ENCODE results near the gene KCNH1. TPM values are rescaled to one million over a fixed set of nuclear protein-coding genes. Genes with fewer than 3 reads are reported as not detected.

KCNH1 gene
- polyA plus RNA-seq, 3 donors from 2014 or later, result not detected

DNA sequence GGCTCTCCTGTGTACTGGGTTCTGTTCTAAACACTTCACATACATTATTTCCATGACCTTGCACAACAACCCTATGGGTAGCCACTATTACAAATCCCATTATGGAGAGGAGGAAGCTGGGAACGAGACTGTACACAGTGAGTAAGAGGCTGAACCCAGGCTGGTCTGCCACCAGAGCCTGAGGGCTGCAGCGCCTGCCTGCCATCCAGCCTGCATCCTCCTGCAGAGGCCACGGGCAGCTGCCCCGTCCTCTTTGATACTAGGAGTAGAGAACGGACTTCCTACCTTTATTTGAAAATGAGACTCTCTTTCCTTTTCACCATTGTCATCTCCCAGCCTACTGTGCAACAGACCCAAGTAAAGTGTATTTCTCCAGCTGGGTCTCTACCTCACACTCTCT, 435.3 kb downstream of the KCNH1 start:
- H3K4me3 Mint-ChIP-seq, result no peak overlapping the region
- H3K4me1 Mint-ChIP-seq, result peaks cover 4 to 12% of the 10 kb centered on the region in 2 donors
- H3K9me3 Mint-ChIP-seq, result peaks cover 0 to 1% (median 0%) of the 10 kb centered on the region in 6 donors
- no peaks in the 10 kb centered on the region for H3K36me3 Mint-ChIP-seq
- no peak overlapping the region for H3K27ac Mint-ChIP-seq
- no peak for DNase-seq
- H3K27me3 Mint-ChIP-seq (ENCODE audit: low read depth in 3 of 3), result peaks cover 4 to 6% (median 4%) of the 10 kb centered on the region in 3 donors

DNA sequence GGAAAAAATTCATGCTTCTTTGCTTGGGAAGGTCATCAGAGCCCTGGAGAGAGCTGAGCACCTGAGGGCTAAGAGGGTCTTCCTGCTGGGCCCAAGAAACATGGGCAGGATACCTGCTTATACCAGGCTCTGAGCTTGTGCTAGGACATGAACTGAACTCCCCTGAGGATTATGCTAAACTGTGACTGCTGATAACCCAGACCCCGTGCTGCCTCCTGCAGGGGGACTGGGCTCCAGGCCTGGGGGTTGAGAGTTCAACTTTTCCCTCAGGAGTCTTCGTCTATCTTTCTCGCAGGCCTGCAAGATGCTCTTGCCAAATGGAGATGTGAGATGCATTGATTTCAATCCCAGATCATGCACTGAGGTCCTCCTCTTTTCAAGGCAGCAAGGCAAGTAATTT, 436.8 kb downstream of the KCNH1 start:
- no peak overlapping the region for H3K27ac Mint-ChIP-seq
- peaks cover 16 to 27% of the 10 kb centered on the region in 2 donors for H3K4me1 Mint-ChIP-seq
- H3K9me3 Mint-ChIP-seq, result peaks cover 0 to 1% (median 0%) of the 10 kb centered on the region in 6 donors
- DNase-seq, result no peak
- H3K36me3 Mint-ChIP-seq, result no peaks in the 10 kb centered on the region
- no peak overlapping the region for H3K4me3 Mint-ChIP-seq
- peaks cover 4 to 8% (median 4%) of the 10 kb centered on the region in 3 donors for H3K27me3 Mint-ChIP-seq (ENCODE audit: low read depth in 3 of 3)

DNA sequence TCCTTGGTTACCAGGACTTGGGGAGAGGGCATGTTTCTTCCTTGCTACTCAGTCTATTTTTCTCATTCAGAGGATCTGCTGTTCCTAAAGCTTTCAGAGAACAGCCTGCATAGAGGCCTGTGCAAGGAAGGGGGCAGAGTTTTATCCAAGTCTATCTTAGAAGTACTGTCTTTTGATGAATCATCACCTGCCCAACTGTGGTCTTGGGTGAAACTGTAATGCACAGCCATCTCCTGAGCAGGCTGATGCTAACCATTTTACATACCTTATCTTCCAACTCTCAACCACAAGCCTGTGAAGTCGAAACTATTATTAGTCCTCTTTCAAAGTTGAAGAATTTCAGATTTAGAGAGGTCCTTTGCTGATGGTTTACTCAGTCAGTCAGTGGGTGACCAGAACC, 437.2 kb downstream of the KCNH1 start:
- DNase-seq, result no peak
- H3K9me3 Mint-ChIP-seq, result no peaks in the 10 kb centered on the region
- no peaks in the 10 kb centered on the region for H3K36me3 Mint-ChIP-seq
- no peak overlapping the region for H3K27ac Mint-ChIP-seq
- H3K4me1 Mint-ChIP-seq, result peaks cover 17 to 29% of the 10 kb centered on the region in 2 donors
- peaks cover 4 to 8% (median 4%) of the 10 kb centered on the region in 3 donors for H3K27me3 Mint-ChIP-seq (ENCODE audit: low read depth in 3 of 3)
- no peak overlapping the region for H3K4me3 Mint-ChIP-seq

DNA sequence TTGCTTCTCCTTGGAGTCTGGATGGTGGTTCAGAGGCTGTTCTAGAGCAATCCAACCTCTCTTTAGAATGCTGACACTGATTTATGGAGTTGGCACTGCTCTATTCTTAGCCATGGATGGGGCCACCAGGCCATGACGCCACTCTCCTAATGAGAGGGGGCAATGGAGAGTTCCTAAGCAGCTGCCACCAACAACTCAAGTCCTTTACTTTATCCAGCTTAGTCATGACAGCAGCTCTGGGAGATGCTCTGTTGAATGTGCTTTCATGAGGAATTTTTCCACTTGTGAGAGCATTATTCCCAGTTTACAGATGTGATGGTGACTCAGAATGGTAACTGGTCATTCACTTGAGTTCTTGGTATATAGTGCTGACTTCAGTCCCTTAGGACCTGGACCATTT, 438.9 kb downstream of the KCNH1 start:
- Mint-ChIP-seq H3K4me1 (peaks cover 17 to 29% of the 10 kb centered on the region in 2 donors), H3K27me3 (ENCODE audit: low read depth in 3 of 3) (peaks cover 4% of the 10 kb centered on the region in 3 donors), H3K27ac (no peak overlapping the region), H3K36me3 (no peaks in the 10 kb centered on the region), H3K9me3 (no peaks in the 10 kb centered on the region), H3K4me3 (no peak overlapping the region)
- no peak for DNase-seq

DNA sequence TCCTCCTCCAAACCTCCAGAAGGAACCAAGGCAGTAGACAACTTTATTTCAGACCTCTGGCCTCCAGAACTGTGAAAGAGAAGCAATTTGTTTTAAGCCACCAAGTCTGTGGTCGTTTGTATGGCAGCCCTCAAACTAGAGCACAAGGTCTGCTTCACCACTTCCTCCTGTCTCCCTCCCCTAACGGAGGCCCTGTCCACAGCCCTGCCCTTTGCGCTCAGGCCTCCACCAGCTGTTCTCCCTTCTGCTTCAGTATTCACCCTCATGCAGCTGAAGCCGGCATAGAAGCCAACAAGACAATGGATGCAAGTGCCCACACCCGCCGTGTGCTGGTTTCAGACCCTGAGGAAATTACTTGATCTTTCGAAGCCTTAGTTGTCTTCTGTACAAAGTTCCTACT, 441.2 kb downstream of the KCNH1 start:
- Mint-ChIP-seq H3K36me3 (no peaks in the 10 kb centered on the region), H3K27me3 (ENCODE audit: low read depth in 3 of 3) (peaks cover 2 to 4% (median 2%) of the 10 kb centered on the region in 3 donors), H3K9me3 (no peaks in the 10 kb centered on the region), H3K4me1 (peaks cover 17 to 29% of the 10 kb centered on the region in 2 donors), H3K27ac (peak overlapping the region in 2 of 6 donors; percentile 27 to 43), H3K4me3 (peak overlapping the region in 2 of 5 donors; percentile 8 to 64)
- DNase-seq, result peak; percentile 3 to 9 (median 8)

DNA sequence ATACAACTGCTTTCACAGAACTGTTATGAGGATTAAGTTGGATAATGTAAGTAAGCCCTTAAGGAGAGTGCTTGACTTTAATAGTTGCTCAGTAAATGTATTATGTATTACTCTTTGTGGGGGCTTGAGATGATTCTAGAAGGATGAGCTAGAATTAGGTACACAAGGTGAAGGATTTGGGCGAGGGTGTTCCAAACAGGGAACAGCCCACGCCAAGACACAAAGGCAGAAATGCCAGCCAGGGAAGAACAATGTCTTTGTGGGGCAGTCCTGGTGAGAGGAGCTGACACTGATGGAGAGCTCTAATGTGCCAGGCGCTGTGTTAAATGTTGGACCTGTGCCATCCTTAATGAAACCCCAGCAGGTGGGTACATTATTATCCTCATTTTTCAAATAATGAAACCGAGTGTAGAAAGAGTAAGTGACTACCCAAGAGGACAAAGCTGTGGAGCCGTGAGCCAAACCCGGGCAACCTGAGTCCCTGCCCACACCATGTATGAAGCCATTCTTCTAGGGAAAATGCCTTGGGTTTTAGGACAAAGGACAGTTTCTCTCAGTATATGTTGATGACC, 442.8 kb downstream of the KCNH1 start:
- Mint-ChIP-seq H3K4me3 (no peak overlapping the region), H3K27ac (no peak overlapping the region), H3K9me3 (no peaks in the 10 kb centered on the region)

DNA sequence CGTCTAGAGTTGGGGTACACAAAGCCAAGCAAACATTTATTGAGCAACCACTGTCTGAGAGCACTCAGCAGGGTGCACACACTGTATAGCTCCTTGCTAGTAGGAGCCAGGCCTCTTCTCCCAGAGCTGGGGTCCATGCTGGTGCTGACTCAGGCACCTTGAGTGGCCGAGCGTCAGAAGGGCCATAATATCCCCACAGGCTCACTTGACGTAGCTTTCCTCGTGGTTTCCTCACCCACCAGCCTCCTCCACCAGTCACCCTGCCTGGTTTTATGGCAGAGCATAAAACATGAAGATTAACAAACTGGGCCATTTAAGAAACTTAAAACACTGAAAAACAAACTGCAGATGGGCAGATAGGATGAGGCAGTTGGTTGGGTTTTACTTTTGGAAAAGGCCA, 443.7 kb downstream of the KCNH1 start:
- no peak overlapping the region for H3K27ac Mint-ChIP-seq
- peaks cover 14 to 20% of the 10 kb centered on the region in 2 donors for H3K4me1 Mint-ChIP-seq
- no peak overlapping the region for H3K4me3 Mint-ChIP-seq
- H3K36me3 Mint-ChIP-seq, result no peaks in the 10 kb centered on the region
- peaks cover 2 to 4% (median 4%) of the 10 kb centered on the region in 3 donors for H3K27me3 Mint-ChIP-seq (ENCODE audit: low read depth in 3 of 3)
- no peaks in the 10 kb centered on the region for H3K9me3 Mint-ChIP-seq
- no peak for DNase-seq

More for the DNA sequence above, 442.8 kb downstream of the KCNH1 start:
- DNase-seq, result no peak
- Mint-ChIP-seq H3K4me1 (peaks cover 14 to 20% of the 10 kb centered on the region in 2 donors), H3K36me3 (no peaks in the 10 kb centered on the region), H3K27me3 (ENCODE audit: low read depth in 3 of 3) (peaks cover 2 to 4% (median 4%) of the 10 kb centered on the region in 3 donors)

DNA sequence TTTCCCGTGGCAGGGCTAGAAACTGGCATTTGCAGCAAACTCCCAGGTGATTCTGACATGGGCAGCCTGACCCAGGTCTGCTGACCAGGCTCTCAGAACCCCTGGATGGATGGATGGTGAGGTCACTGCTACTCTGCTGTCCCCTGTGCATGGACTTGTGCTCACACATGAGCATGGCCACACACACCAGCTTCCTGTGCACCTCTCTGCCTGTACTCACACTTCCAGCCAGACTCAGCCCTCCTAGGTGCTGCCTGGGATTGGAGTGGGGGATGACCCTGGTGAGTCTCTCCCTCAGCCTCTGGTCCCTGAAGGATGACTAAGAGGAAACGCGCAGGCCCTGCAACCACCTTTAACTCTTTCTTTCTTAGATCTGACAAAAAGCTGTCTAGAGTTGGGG, 444.1 kb downstream of the KCNH1 start:
- no peak for DNase-seq
- Mint-ChIP-seq H3K9me3 (no peaks in the 10 kb centered on the region), H3K4me3 (no peak overlapping the region), H3K27ac (no peak overlapping the region), H3K36me3 (no peaks in the 10 kb centered on the region), H3K27me3 (ENCODE audit: low read depth in 3 of 3) (peaks cover 2 to 6% (median 4%) of the 10 kb centered on the region in 3 donors), H3K4me1 (peaks cover 14 to 20% of the 10 kb centered on the region in 2 donors)

DNA sequence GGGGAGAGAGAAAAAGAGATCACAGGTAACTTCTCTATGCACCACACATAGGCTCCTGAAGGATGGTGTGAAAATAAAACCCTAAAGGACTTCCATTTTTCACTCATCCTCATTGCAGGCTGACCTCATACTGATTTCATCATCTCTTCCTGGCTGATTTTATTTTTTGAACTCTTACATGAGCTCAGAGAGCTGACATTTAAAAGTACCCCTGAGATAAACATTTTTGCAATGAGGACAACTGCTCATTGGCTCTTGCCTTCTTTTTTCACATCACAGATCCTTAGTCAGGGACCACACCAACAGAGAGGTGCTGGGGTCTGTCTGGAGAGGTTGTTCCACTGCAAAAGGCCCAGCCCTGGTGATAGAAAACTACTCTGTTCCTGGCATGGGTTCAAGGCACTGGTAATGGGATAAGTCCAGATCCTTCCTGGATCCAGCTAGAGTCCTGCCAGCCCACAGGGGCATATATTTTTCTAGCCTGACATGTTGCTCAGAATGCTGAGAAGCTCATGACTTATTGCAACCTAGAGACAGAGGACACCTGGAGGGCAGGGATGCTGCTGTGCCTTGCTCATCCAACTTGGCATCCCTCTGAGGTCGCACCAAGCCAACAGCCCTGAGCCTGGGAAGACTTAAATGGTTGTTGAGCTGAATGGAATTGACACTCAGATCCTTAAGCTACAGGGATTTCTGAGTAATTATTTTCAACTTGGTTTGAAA, 445.3 kb downstream of the KCNH1 start:
- Mint-ChIP-seq H3K4me3 (no peak overlapping the region), H3K9me3 (no peaks in the 10 kb centered on the region), H3K4me1 (peaks cover 14 to 17% of the 10 kb centered on the region in 2 donors), H3K27me3 (ENCODE audit: low read depth in 3 of 3) (peaks cover 0 to 6% (median 2%) of the 10 kb centered on the region in 3 donors), H3K36me3 (no peaks in the 10 kb centered on the region), H3K27ac (no peak overlapping the region)
- DNase-seq, result no peak

DNA sequence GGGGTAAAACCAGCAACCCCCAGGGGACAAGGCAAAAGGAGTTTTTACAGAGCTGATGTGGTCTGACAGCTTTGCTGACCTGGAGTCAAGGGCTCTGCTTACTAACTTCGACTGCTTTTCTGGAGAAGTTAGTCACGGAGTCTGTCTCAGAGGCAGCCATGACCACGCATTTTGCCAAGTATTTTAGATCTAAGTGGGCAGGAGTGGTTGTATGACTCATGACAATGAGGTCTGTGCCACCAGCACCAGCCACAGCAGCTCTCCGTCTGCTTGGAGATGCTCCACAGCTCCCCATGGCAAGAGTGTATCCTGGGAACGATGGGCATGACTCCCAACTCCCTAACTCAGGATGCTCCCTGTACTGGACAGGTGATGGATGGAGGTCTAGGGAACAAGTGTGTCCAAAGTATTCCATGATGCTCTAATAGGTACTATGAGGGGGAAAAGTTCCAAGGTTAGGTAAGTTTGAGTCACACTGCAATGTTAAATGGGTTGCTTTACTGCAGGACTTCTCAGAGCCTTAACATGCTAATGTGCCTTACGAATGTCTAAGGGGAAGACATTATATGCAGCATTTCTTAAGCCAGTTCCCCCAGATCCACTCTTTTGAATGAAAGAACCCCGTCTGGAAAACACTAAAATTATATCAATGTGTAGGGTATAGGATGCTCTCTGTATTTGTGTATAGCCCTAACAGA, 446.2 kb downstream of the KCNH1 start:
- H3K9me3 Mint-ChIP-seq, result no peaks in the 10 kb centered on the region
- H3K27me3 Mint-ChIP-seq (ENCODE audit: low read depth in 3 of 3), result peaks cover 0 to 4% (median 0%) of the 10 kb centered on the region in 3 donors
- no peak overlapping the region for H3K4me3 Mint-ChIP-seq
- H3K27ac Mint-ChIP-seq, result no peak overlapping the region
- DNase-seq, result no peak
- H3K36me3 Mint-ChIP-seq, result no peaks in the 10 kb centered on the region
- H3K4me1 Mint-ChIP-seq, result peaks cover 7 to 8% of the 10 kb centered on the region in 2 donors

DNA sequence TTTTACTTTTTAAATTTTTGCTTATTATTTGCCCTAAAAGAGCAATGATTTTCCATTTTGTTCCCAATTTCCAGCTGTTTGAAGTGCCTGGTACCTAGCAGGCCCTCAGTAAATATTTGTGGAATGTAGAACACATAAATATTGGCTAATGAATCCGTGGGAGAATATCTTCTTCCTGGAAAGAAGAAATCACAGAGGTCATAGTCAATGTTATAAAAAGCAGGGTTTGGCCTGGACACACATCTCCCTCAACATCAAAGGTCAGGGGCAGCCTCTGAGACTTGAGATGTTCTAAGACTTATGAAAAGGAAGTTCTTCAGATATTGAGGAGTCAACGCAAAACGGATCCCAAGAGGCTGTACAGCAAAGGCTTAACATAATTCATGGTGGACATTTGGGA, 447.1 kb downstream of the KCNH1 start:
- Mint-ChIP-seq H3K27me3 (ENCODE audit: low read depth in 3 of 3) (peaks cover 0 to 4% (median 0%) of the 10 kb centered on the region in 3 donors), H3K27ac (no peak overlapping the region), H3K36me3 (no peaks in the 10 kb centered on the region), H3K4me3 (no peak overlapping the region), H3K4me1 (no peaks in the 10 kb centered on the region), H3K9me3 (no peaks in the 10 kb centered on the region)
- DNase-seq, result no peak

DNA sequence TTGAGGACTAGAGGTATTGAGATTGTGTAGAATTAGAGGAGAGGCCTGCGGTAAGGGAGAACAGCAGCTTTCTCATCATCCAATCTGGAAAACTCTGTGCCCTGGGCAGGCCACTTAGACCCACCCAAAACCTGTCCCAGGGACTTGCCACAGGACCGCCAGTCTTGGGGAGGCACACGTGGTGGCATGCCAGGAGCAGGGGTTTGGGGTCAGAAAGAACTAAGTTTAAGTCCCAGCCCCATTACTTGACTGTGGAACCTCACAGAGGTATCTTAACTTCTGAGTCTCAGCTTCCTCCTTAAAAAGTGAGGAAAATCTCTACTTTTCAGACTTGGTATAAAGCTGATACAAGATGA, 448.7 kb downstream of the KCNH1 start:
- no peak overlapping the region for H3K4me3 Mint-ChIP-seq
- no peaks in the 10 kb centered on the region for H3K4me1 Mint-ChIP-seq
- no peaks in the 10 kb centered on the region for H3K36me3 Mint-ChIP-seq
- no peak for DNase-seq
- no peak overlapping the region for H3K27ac Mint-ChIP-seq
- no peaks in the 10 kb centered on the region for H3K9me3 Mint-ChIP-seq
- peaks cover 0 to 4% (median 0%) of the 10 kb centered on the region in 3 donors for H3K27me3 Mint-ChIP-seq (ENCODE audit: low read depth in 3 of 3)

DNA sequence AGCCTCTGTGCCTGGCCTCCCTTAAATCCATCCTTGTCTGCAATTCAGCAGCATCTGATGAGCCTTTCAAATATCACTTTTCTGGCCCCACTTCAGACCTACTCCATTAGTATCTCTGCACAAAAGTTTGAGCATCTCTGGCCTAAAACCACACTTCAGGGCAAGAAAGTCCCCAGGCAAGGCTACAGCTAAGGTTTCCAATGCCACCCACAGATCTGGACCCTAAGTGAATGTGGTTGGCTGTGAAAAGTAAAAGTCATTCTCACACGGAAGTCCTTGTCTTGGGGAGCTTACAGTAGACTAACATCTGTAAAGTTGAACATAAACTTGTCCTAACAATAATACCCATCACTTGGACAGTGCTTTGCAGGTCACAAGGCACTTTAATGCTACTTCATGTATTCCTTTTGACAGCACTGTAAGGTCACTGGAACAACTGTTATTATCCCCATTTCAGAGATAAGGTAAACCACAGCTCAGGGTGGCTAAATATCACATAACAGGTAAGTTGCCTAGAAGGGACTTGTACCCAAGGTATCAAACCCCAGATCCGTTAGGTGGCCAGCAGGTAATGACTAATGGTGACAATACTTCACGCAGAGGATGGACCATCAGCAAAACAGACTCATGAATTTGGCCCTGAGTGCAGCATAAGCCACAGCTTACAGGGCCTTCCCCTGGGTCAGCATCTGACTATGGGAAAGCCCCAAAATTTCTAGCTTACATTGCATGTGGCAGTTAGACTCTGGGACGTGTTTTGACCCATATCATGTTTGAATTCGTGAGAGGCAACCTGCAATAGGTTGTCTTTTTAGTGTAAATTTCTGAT, 449.3 kb downstream of the KCNH1 start:
- no peak for DNase-seq
- no peak overlapping the region for H3K27ac Mint-ChIP-seq
- H3K36me3 Mint-ChIP-seq, result no peaks in the 10 kb centered on the region
- no peak overlapping the region for H3K4me3 Mint-ChIP-seq
- peaks cover 0 to 4% (median 0%) of the 10 kb centered on the region in 3 donors for H3K27me3 Mint-ChIP-seq (ENCODE audit: low read depth in 3 of 3)
- no peaks in the 10 kb centered on the region for H3K4me1 Mint-ChIP-seq
- H3K9me3 Mint-ChIP-seq, result no peaks in the 10 kb centered on the region
